LNCaP clone FGC (cell line): ENCODE data around the gene CYFIP2.
A peak's percentile ranks its signal among the peaks of the same experiment; 100 is the strongest.

ENCODE experiments used
- DNase-seq: peaks from one replicate; pipeline ENCODE4 v3.0.0-alpha.2; 2011; ENCODE audit warnings: low read depth
- H3K4me3 ChIP-seq: 2 replicates; pipeline ENCODE4 v1.5.1; 2011; ENCODE audit warnings: mild to moderate bottlenecking, low read depth, low read length, control low read depth
- CTCF ChIP-seq: IDR thresholded peaks from 2 replicates; pipeline ENCODE4 v1.5.1; 2012; ENCODE audit warnings: mild to moderate bottlenecking; ENCODE audit not compliant: control insufficient read depth, insufficient read depth; ENCODE audit errors: extremely low read depth

The CYFIP2 gene

GRCh38 chr5:157365732-157366131, 99.8 kb downstream of the CYFIP2 start:
- no peak for TF ChIP-seq CTCF
- H3K4me3 ChIP-seq: no peak overlapping the region
- no peak for DNase-seq

- no peak for DNase-seq
- H3K4me3 ChIP-seq: no peak overlapping the region
- no peak for TF ChIP-seq CTCF
Observed at GRCh38 chr5:157366741-157367674, 101.1 kb downstream of the CYFIP2 start.

GRCh38 chr5:157369507-157369906, 103.6 kb downstream of the CYFIP2 start:
- no peak for DNase-seq
- no peak for TF ChIP-seq CTCF
- H3K4me3 ChIP-seq: no peak overlapping the region

- no peak for DNase-seq
- TF ChIP-seq CTCF: no peak
- H3K4me3 ChIP-seq: no peak overlapping the region
Observed at GRCh38 chr5:157370967-157371366, 105.0 kb downstream of the CYFIP2 start.

- H3K4me3 ChIP-seq: no peak overlapping the region
- no peak for TF ChIP-seq CTCF
- no peak for DNase-seq
Observed at GRCh38 chr5:157371655-157372471, 105.9 kb downstream of the CYFIP2 start.

- H3K4me3 ChIP-seq: no peak overlapping the region
- peak; percentile 26 for DNase-seq
- TF ChIP-seq CTCF: no peak
Observed at GRCh38 chr5:157372472-157372822, 106.5 kb downstream of the CYFIP2 start.
